SU-DHL-6 (cell line): ENCODE results near the gene ABCB9.

Experiments used
- H2AFZ ChIP-seq: fragments of 200-600 bp; sonication (generic); 2 replicates; pipeline ENCODE4 v1.6.1; 2014; ENCODE audit warnings: low read depth, mild to moderate bottlenecking, moderate library complexity, mixed read lengths, antibody characterized with exemption, low read length; ENCODE audit not compliant: severe bottlenecking
- H3F3A ChIP-seq: fragments of 200-600 bp; shearing (Covaris generic); 2 replicates; pipeline ENCODE4 v1.6.0; 2016; ENCODE audit warnings: antibody characterized with exemption, mild to moderate bottlenecking; ENCODE audit not compliant: insufficient read depth
- H3K27ac ChIP-seq: fragments of 200-600 bp; sonication (generic); 2 replicates; pipeline ENCODE4 v1.5.1; 2016; ENCODE audit warnings: low read depth, mild to moderate bottlenecking, low read length, moderate library complexity, mixed read lengths
- H3K27me3 ChIP-seq: fragments of 200-600 bp; sonication (generic), shearing (Covaris generic); 2 replicates; pipeline ENCODE4 v1.6.0; 2014; ENCODE audit warnings: mild to moderate bottlenecking, low read length
- H3K36me3 ChIP-seq: fragments of 200-600 bp; sonication (generic); 2 replicates; pipeline ENCODE4 v1.6.1; 2014; ENCODE audit warnings: mild to moderate bottlenecking, low read length, mixed read lengths
- H3K4me2 ChIP-seq: fragments of 300-600, 200-600 bp; shearing (Covaris generic), sonication (generic); 2 replicates; pipeline ENCODE4 v1.6.0; 2014; ENCODE audit warnings: low read length, low read depth, mild to moderate bottlenecking; ENCODE audit not compliant: poor library complexity, severe bottlenecking
- H3K4me3 ChIP-seq: fragments of 200-600 bp; sonication (generic); 2 replicates; pipeline ENCODE4 v1.5.1; 2014; ENCODE audit warnings: antibody characterized with exemption, low read length, mild to moderate bottlenecking, mixed read lengths; ENCODE audit not compliant: insufficient read depth, poor library complexity, severe bottlenecking
- H3K79me2 ChIP-seq: fragments of 200-600 bp; sonication (generic); 2 replicates; pipeline ENCODE4 v1.6.1; 2014; ENCODE audit warnings: mild to moderate bottlenecking, low read length, moderate library complexity; ENCODE audit not compliant: insufficient read depth
- H3K9ac ChIP-seq: fragments of 200-600 bp; sonication (generic); 2 replicates; pipeline ENCODE4 v1.7.0; 2014; ENCODE audit warnings: mild to moderate bottlenecking, low read length
- H3K9me2 ChIP-seq: fragments of 200-600 bp; sonication (generic); replicated peaks from 2 replicates; pipeline ENCODE4 v1.6.1; 2014; ENCODE audit warnings: low read length; ENCODE audit not compliant: insufficient read depth
- H3K9me3 ChIP-seq: fragments of 200-600 bp; sonication (generic); 2 replicates; pipeline ENCODE4 v1.6.1; 2014; ENCODE audit warnings: low read length, mixed read lengths; ENCODE audit not compliant: insufficient read depth
- H4K20me1 ChIP-seq: fragments of 200-600 bp; sonication (generic); 2 replicates; pipeline ENCODE4 v1.6.1; 2014; ENCODE audit warnings: low read depth, mild to moderate bottlenecking, antibody characterized with exemption, low read length, moderate library complexity, mixed read lengths
- CTCF ChIP-seq: fragments of 200-600 bp; sonication (generic); IDR thresholded peaks from one replicate; pipeline ENCODE4 v1.5.1; 2017; ENCODE audit warnings: antibody characterized with exemption, mild to moderate bottlenecking, low read length, moderate library complexity; ENCODE audit not compliant: insufficient read depth, poor library complexity, severe bottlenecking
- EZH2phosphoT487 ChIP-seq: fragments of 200-600 bp; sonication (generic), shearing (Covaris generic); conservative IDR thresholded peaks from 2 replicates; pipeline ENCODE4 v1.6.1; 2018; ENCODE audit warnings: mild to moderate bottlenecking, antibody characterized with exemption, low read length, moderate library complexity, mixed read lengths

ABCB9 gene

GRCh38 chr12:122880155-122880667 lies 86.1 kb downstream of the ABCB9 start:
- Histone ChIP-seq H3F3A (no peaks in the 10 kb centered on the region), H3K9me2 (no peaks in the 10 kb centered on the region), H3K27ac (no peak overlapping the region), H2AFZ (no peak overlapping the region), H3K4me3 (no peak overlapping the region), H3K36me3 (no peaks in the 10 kb centered on the region), H3K27me3 (no peaks in the 10 kb centered on the region), H3K79me2 (no peaks in the 10 kb centered on the region), H3K9me3 (no peaks in the 10 kb centered on the region), H4K20me1 (no peaks in the 10 kb centered on the region), H3K9ac (no peak overlapping the region), H3K4me2 (no peak overlapping the region)
- TF ChIP-seq CTCF (no peak), EZH2phosphoT487 (no peak)
